ENCODE results near the gene TUSC1. TPM values are rescaled to one million over a fixed set of nuclear protein-coding genes. Genes with fewer than 3 reads are reported as not detected.
A peak's percentile ranks its signal among the peaks of the same experiment; 100 is the strongest.

Gene TUSC1
- total RNA-seq = 10 to 100 TPM; 23.7 to 33.5 (median 27.3) TPM

GRCh38 chr9:25678147-25678666 lies at the start of gene TUSC1:
Gene TUSC1, minus strand, starts transcription at chr9:25678444. Its CDS starts 132 bp downstream, at chr9:25678312.
- DNase-seq (ENCODE audit: low spot score in 2 of 2) = peak; percentile 79 to 96
- WGBS, 2 donors = 0% methylated on average over 7 of the region's 57 CpGs
- peak within 1 kb of the TSS; percentile 70 for H3K4me3 ChIP-seq (ENCODE audit: low read depth, poor library complexity, severe bottlenecking)
- intact Hi-C loops (cut with DNase I; ENCODE audit: low total_unique reads) = no loop called here
- TF ChIP-seq, protein P1, sequence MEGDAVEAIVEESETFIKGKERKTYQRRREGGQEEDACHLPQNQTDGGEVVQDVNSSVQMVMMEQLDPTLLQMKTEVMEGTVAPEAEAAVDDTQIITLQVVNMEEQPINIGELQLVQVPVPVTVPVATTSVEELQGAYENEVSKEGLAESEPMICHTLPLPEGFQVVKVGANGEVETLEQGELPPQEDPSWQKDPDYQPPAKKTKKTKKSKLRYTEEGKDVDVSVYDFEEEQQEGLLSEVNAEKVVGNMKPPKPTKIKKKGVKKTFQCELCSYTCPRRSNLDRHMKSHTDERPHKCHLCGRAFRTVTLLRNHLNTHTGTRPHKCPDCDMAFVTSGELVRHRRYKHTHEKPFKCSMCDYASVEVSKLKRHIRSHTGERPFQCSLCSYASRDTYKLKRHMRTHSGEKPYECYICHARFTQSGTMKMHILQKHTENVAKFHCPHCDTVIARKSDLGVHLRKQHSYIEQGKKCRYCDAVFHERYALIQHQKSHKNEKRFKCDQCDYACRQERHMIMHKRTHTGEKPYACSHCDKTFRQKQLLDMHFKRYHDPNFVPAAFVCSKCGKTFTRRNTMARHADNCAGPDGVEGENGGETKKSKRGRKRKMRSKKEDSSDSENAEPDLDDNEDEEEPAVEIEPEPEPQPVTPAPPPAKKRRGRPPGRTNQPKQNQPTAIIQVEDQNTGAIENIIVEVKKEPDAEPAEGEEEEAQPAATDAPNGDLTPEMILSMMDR (IDR thresholded peaks at IDR 0.05) = no peak
- no peak for TF ChIP-seq POLR2A (IDR thresholded peaks at IDR 0.05)

- no peak for DNase-seq (ENCODE audit: low spot score in 2 of 2)
- no peak overlapping the region for H3K4me3 ChIP-seq (ENCODE audit: low read depth, poor library complexity, severe bottlenecking)
- WGBS, 2 donors = 70 to 76% methylated on average over 2 of the region's 2 CpGs
- TF ChIP-seq, protein P1 (IDR thresholded peaks at IDR 0.05) = no peak
- TF ChIP-seq POLR2A (IDR thresholded peaks at IDR 0.05) = no peak
- intact Hi-C loops (cut with DNase I; ENCODE audit: low total_unique reads) = no loop called here
Measured at GRCh38 chr9:25726871-25727410, 48.7 kb upstream of the TUSC1 start.

DNA sequence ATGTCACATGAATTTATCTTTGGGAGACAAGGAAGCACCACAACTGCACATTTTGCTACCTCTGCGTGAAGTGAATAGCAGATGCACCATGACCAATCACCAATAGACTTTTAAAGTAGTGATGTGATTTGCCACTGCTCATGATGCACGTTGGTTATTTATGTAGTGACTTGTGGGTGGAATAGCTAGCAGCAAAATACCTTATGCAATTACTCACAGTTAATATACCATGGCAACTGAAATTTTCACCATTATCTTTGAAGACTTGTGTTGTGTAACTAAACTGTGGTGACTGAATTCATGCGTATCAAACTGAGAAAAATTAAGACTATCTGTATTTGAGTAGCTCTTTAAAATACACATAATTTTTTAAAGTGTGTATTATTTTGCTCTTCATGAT lies 46.2 kb upstream of the TUSC1 start:
- TF ChIP-seq, protein P1 (IDR thresholded peaks at IDR 0.05) = no peak
- TF ChIP-seq POLR2A (IDR thresholded peaks at IDR 0.05) = no peak
- no peak overlapping the region for H3K4me3 ChIP-seq (ENCODE audit: low read depth, poor library complexity, severe bottlenecking)
- 64 to 69% methylated on average over 3 of the region's 3 CpGs for WGBS, 2 donors
- intact Hi-C loops (cut with DNase I; ENCODE audit: low total_unique reads) = no loop called here
- no peak for DNase-seq (ENCODE audit: low spot score in 2 of 2)

GRCh38 chr9:25716220-25716872 lies 38.1 kb upstream of the TUSC1 start:
- no peak for TF ChIP-seq POLR2A (IDR thresholded peaks at IDR 0.05)
- TF ChIP-seq, protein P1 (IDR thresholded peaks at IDR 0.05) = no peak
- intact Hi-C loops (cut with DNase I; ENCODE audit: low total_unique reads) = no loop called here
- WGBS, 2 donors = 31 to 43% methylated on average over 6 of the region's 6 CpGs
- peak in 1 of 2 donors; percentile 47 for DNase-seq (ENCODE audit: low spot score in 2 of 2)
- no peak overlapping the region for H3K4me3 ChIP-seq (ENCODE audit: low read depth, poor library complexity, severe bottlenecking)

- TF ChIP-seq, protein P1 (IDR thresholded peaks at IDR 0.05) = no peak
- no peak overlapping the region for H3K4me3 ChIP-seq (ENCODE audit: low read depth, poor library complexity, severe bottlenecking)
- no peak for DNase-seq (ENCODE audit: low spot score in 2 of 2)
- intact Hi-C loops (cut with DNase I; ENCODE audit: low total_unique reads) = no loop called here
Measured at GRCh38 chr9:25709941-25710340, 31.7 kb upstream of the TUSC1 start.
